HG03558 (cell line): ENCODE data around the gene TLE4.

Experiments
- ATAC-seq: cut with Tn5 transposase; IDR thresholded peaks from one replicate; pipeline ENCODE4 v1.9.1; 2021; ENCODE audit warnings: moderate number of reproducible peaks; ENCODE audit not compliant: unreplicated experiment; ENCODE audit errors: extremely low read depth

Gene TLE4

GRCh38 chr9:79684711-79685575 is 113.2 kb downstream of the TLE4 start:
- no peak for ATAC-seq

- no peak for ATAC-seq
Measured at GRCh38 chr9:79685577-79685976, 113.8 kb downstream of the TLE4 start.

GRCh38 chr9:79686381-79687130 is 114.8 kb downstream of the TLE4 start:
- no peak for ATAC-seq

- ATAC-seq: no peak
Measured at GRCh38 chr9:79687131-79687447, 115.3 kb downstream of the TLE4 start.

GRCh38 chr9:79688363-79688762 is 116.6 kb downstream of the TLE4 start:
- ATAC-seq: no peak

- ATAC-seq: no peak
Measured at GRCh38 chr9:79689576-79689975, 117.8 kb downstream of the TLE4 start.

- no peak for ATAC-seq
Measured at GRCh38 chr9:79691496-79691895, 119.7 kb downstream of the TLE4 start.

GRCh38 chr9:79692857-79693571 is 121.2 kb downstream of the TLE4 start:
- no peak for ATAC-seq

- no peak for ATAC-seq
Measured at GRCh38 chr9:79693750-79694149, 122.0 kb downstream of the TLE4 start.

- no peak for ATAC-seq
Measured at GRCh38 chr9:79694208-79694607, 122.4 kb downstream of the TLE4 start.

GRCh38 chr9:79694676-79695400 is 123.1 kb downstream of the TLE4 start:
- no peak for ATAC-seq

GRCh38 chr9:79695531-79696175 is 123.9 kb downstream of the TLE4 start:
- no peak for ATAC-seq

- ATAC-seq: no peak
Measured at GRCh38 chr9:79698967-79699366, 127.2 kb downstream of the TLE4 start.

GRCh38 chr9:79699479-79699878 is 127.7 kb downstream of the TLE4 start:
- ATAC-seq: no peak

GRCh38 chr9:79700607-79701360 is 129.0 kb downstream of the TLE4 start:
- ATAC-seq: no peak

GRCh38 chr9:79701651-79702050 is 129.9 kb downstream of the TLE4 start:
- no peak for ATAC-seq

GRCh38 chr9:79705704-79706103 is 133.9 kb downstream of the TLE4 start:
- ATAC-seq: no peak

GRCh38 chr9:79706512-79706911 is 134.7 kb downstream of the TLE4 start:
- ATAC-seq: no peak

- no peak for ATAC-seq
Measured at GRCh38 chr9:79707589-79707988, 135.8 kb downstream of the TLE4 start.
